Measurements from ENCODE around the gene CNTNAP5. TPM values are rescaled to one million over a fixed set of nuclear protein-coding genes. Genes with fewer than 3 reads are reported as not detected.

CNTNAP5 gene
- polyA plus RNA-seq, 4 donors: 0.03 to 0.12 TPM; not detected in 2

DNA sequence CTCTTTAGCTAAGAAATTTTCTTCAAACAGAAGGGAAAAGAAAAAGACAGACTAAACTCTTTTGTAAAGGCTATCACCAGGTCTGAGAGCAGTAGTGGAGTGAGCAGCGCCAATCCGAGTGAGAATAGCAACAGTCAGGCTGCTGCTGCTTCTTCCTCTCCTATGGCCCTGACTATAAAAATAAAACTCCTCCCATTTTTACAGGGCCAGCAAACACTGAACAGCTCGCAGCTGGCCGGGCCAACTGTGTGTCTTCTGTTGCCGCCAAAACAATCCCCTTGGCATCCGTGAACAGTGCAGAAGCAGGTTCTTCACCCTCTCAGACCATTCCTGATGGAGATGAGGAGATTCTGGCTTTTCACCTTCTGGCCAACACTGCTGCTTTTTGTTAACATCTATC, 124.5 kb downstream of the CNTNAP5 start:
- DNase-seq (peak in 1 of 2 donors; percentile 32), FAIRE-seq (no peak)
- Histone ChIP-seq H3K27me3 (ENCODE audit: control insufficient read depth in 3 of 3, insufficient read depth in 3 of 3, low read length in 3 of 3) (no peaks in the 10 kb centered on the region), H3K9me3 (ENCODE audit: control insufficient read depth in 2 of 2, insufficient read depth in 1 of 2, low read depth in 1 of 2, low read length in 1 of 2) (no peaks in the 10 kb centered on the region), H3K4me3 (ENCODE audit: low read depth in 1 of 3, low read length in 3 of 3) (no peak overlapping the region), H3K27ac (ENCODE audit: low read depth in 1 of 3, low read length in 2 of 3) (no peak overlapping the region), H3K36me3 (ENCODE audit: control insufficient read depth in 3 of 3, insufficient read depth in 2 of 3, low read depth in 1 of 3, low read length in 3 of 3) (no peaks in the 10 kb centered on the region), H3K4me1 (ENCODE audit: control insufficient read depth in 3 of 3, insufficient read depth in 2 of 3, low read depth in 1 of 3, low read length in 2 of 3) (no peaks in the 10 kb centered on the region)
- WGBS, 3 donors: 17 to 40% (median 38%) methylated on average over 6 of the region's 6 CpGs

DNA sequence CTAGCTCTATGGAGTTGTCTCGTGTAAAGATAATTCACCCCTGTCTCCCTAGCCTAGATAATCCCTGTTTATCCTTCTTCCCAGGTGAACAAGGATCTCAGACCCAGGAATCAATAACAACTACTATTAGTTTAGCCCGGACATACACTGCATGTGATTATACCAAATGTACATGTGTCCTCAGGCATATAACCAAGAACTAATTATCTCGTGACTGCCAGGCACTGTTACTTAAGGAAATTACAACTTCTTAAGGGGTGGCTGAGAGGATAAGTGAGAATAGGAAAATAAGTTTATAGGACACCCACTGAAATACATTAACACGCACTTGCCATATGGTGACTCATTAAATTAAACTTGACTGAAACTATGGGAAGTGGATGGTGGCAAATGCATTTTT, 126.6 kb downstream of the CNTNAP5 start:
- Histone ChIP-seq H3K36me3 (ENCODE audit: control insufficient read depth in 3 of 3, insufficient read depth in 2 of 3, low read depth in 1 of 3, low read length in 3 of 3) (no peaks in the 10 kb centered on the region), H3K27me3 (ENCODE audit: control insufficient read depth in 3 of 3, insufficient read depth in 3 of 3, low read length in 3 of 3) (no peaks in the 10 kb centered on the region), H3K4me3 (ENCODE audit: low read depth in 1 of 3, low read length in 3 of 3) (no peak overlapping the region), H3K4me1 (ENCODE audit: control insufficient read depth in 3 of 3, insufficient read depth in 2 of 3, low read depth in 1 of 3, low read length in 2 of 3) (no peaks in the 10 kb centered on the region), H3K27ac (ENCODE audit: low read depth in 1 of 3, low read length in 2 of 3) (no peak overlapping the region), H3K9me3 (ENCODE audit: control insufficient read depth in 2 of 2, insufficient read depth in 1 of 2, low read depth in 1 of 2, low read length in 1 of 2) (no peaks in the 10 kb centered on the region)
- 68 to 87% (median 85%) methylated on average over 4 of the region's 4 CpGs for WGBS, 3 donors
- no peak for FAIRE-seq
- no peak for DNase-seq

DNA sequence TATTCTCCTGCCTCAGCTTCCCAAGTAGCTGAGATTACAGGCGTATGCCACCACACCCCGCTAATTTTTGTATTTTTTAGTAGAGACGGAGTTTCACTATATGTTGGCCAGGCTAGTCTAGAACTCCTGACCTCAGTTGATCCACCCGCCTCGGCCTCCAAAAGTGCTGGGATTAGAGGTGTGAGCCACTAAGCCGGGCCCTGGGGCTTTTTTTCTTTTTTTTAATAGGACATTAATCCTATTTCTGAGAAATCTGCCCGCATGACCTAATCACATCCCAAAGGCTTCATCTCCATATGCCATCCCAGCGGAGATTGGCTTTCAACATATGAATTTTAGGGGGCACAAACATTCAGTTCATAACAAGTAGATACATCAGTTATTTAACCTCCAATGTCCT, 128.6 kb downstream of the CNTNAP5 start:
- H3K9me3 ChIP-seq (ENCODE audit: control insufficient read depth in 2 of 2, insufficient read depth in 1 of 2, low read depth in 1 of 2, low read length in 1 of 2): no peaks in the 10 kb centered on the region

DNA sequence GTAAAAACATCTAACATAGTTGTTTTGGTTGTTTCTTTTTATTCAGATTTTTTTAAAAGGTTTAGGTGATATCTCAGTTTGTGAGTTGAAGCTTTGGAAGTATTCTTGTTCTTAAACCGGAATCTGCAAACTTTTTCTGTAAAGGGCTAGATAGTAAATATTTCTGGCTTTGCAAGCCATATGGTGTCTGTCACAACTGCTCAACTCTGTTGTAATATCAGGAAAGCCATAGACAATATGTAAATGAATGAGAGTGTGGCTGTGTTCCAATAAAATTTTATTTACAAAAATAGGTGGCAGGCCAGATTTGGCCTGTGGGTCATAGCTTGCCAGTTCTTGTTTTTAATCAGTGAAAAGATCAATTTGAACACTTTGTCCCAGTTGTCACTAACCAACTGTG, 134.1 kb downstream of the CNTNAP5 start:
- H3K4me3 ChIP-seq (ENCODE audit: low read depth in 1 of 3, low read length in 3 of 3): no peak overlapping the region
- H3K27me3 ChIP-seq (ENCODE audit: control insufficient read depth in 3 of 3, insufficient read depth in 3 of 3, low read length in 3 of 3): no peaks in the 10 kb centered on the region
- no peak overlapping the region for H3K27ac ChIP-seq (ENCODE audit: low read depth in 1 of 3, low read length in 2 of 3)
- DNase-seq (no peak), FAIRE-seq (no peak)
- H3K36me3 ChIP-seq (ENCODE audit: control insufficient read depth in 3 of 3, insufficient read depth in 2 of 3, low read depth in 1 of 3, low read length in 3 of 3): no peaks in the 10 kb centered on the region
- 58 to 94% (median 93%) methylated on average over 1 of the region's 1 CpG for WGBS, 3 donors
- H3K9me3 ChIP-seq (ENCODE audit: control insufficient read depth in 2 of 2, insufficient read depth in 1 of 2, low read depth in 1 of 2, low read length in 1 of 2): no peaks in the 10 kb centered on the region
- H3K4me1 ChIP-seq (ENCODE audit: control insufficient read depth in 3 of 3, insufficient read depth in 2 of 3, low read depth in 1 of 3, low read length in 2 of 3): no peaks in the 10 kb centered on the region

More for the DNA sequence above, 128.6 kb downstream of the CNTNAP5 start:
- no peaks in the 10 kb centered on the region for H3K27me3 ChIP-seq (ENCODE audit: control insufficient read depth in 3 of 3, insufficient read depth in 3 of 3, low read length in 3 of 3)
- no peak overlapping the region for H3K4me3 ChIP-seq (ENCODE audit: low read depth in 1 of 3, low read length in 3 of 3)
- no peaks in the 10 kb centered on the region for H3K4me1 ChIP-seq (ENCODE audit: control insufficient read depth in 3 of 3, insufficient read depth in 2 of 3, low read depth in 1 of 3, low read length in 2 of 3)
- FAIRE-seq (no peak), DNase-seq (no peak)
- no peak overlapping the region for H3K27ac ChIP-seq (ENCODE audit: low read depth in 1 of 3, low read length in 2 of 3)
- H3K36me3 ChIP-seq (ENCODE audit: control insufficient read depth in 3 of 3, insufficient read depth in 2 of 3, low read depth in 1 of 3, low read length in 3 of 3): no peaks in the 10 kb centered on the region
- WGBS, 3 donors: 86 to 94% (median 93%) methylated on average over 8 of the region's 8 CpGs

GRCh38 chr2:124161542-124161941, 136.5 kb downstream of the CNTNAP5 start:
- Histone ChIP-seq H3K27ac (ENCODE audit: low read depth in 1 of 3, low read length in 2 of 3) (no peak overlapping the region), H3K27me3 (ENCODE audit: control insufficient read depth in 3 of 3, insufficient read depth in 3 of 3, low read length in 3 of 3) (no peaks in the 10 kb centered on the region), H3K36me3 (ENCODE audit: control insufficient read depth in 3 of 3, insufficient read depth in 2 of 3, low read depth in 1 of 3, low read length in 3 of 3) (no peaks in the 10 kb centered on the region), H3K4me3 (ENCODE audit: low read depth in 1 of 3, low read length in 3 of 3) (no peak overlapping the region), H3K9me3 (ENCODE audit: control insufficient read depth in 2 of 2, insufficient read depth in 1 of 2, low read depth in 1 of 2, low read length in 1 of 2) (no peaks in the 10 kb centered on the region), H3K4me1 (ENCODE audit: control insufficient read depth in 3 of 3, insufficient read depth in 2 of 3, low read depth in 1 of 3, low read length in 2 of 3) (no peaks in the 10 kb centered on the region)
- DNase-seq (no peak), FAIRE-seq (no peak)

GRCh38 chr2:124162256-124162655, 137.2 kb downstream of the CNTNAP5 start:
- FAIRE-seq (no peak), DNase-seq (peak; percentile 51 to 63)
- no peak overlapping the region for H3K4me3 ChIP-seq (ENCODE audit: low read depth in 1 of 3, low read length in 3 of 3)
- H3K27me3 ChIP-seq (ENCODE audit: control insufficient read depth in 3 of 3, insufficient read depth in 3 of 3, low read length in 3 of 3): no peaks in the 10 kb centered on the region
- no peaks in the 10 kb centered on the region for H3K36me3 ChIP-seq (ENCODE audit: control insufficient read depth in 3 of 3, insufficient read depth in 2 of 3, low read depth in 1 of 3, low read length in 3 of 3)
- H3K4me1 ChIP-seq (ENCODE audit: control insufficient read depth in 3 of 3, insufficient read depth in 2 of 3, low read depth in 1 of 3, low read length in 2 of 3): no peaks in the 10 kb centered on the region
- H3K27ac ChIP-seq (ENCODE audit: low read depth in 1 of 3, low read length in 2 of 3): no peak overlapping the region
- H3K9me3 ChIP-seq (ENCODE audit: control insufficient read depth in 2 of 2, insufficient read depth in 1 of 2, low read depth in 1 of 2, low read length in 1 of 2): no peaks in the 10 kb centered on the region

GRCh38 chr2:124163840-124164239, 138.8 kb downstream of the CNTNAP5 start:
- no peak overlapping the region for H3K4me3 ChIP-seq (ENCODE audit: low read depth in 1 of 3, low read length in 3 of 3)
- H3K36me3 ChIP-seq (ENCODE audit: control insufficient read depth in 3 of 3, insufficient read depth in 2 of 3, low read depth in 1 of 3, low read length in 3 of 3): no peaks in the 10 kb centered on the region
- no peaks in the 10 kb centered on the region for H3K9me3 ChIP-seq (ENCODE audit: control insufficient read depth in 2 of 2, insufficient read depth in 1 of 2, low read depth in 1 of 2, low read length in 1 of 2)
- DNase-seq: no peak
- 79 to 88% (median 88%) methylated on average over 2 of the region's 2 CpGs for WGBS, 3 donors
- H3K4me1 ChIP-seq (ENCODE audit: control insufficient read depth in 3 of 3, insufficient read depth in 2 of 3, low read depth in 1 of 3, low read length in 2 of 3): no peaks in the 10 kb centered on the region
- no peak for FAIRE-seq
- no peak overlapping the region for H3K27ac ChIP-seq (ENCODE audit: low read depth in 1 of 3, low read length in 2 of 3)
- no peaks in the 10 kb centered on the region for H3K27me3 ChIP-seq (ENCODE audit: control insufficient read depth in 3 of 3, insufficient read depth in 3 of 3, low read length in 3 of 3)

DNA sequence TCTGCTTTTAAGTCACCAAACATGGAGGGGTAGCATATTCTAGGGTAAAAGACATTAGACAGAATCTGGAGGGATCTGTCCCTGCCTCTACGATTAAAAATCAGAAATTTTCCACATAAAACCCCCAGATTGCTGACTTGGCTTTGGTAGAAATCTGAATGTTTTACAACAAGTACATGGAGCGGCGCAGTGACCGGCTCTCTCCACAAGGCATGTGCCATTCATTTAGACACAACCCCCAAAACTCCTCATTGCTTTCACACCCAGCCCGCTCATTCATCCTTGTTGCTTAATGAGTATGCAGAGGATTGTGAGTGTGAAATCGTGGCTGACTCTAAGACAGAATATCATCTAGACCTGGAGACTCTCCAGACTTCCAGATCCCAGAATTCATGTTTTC, 140.6 kb downstream of the CNTNAP5 start:
- WGBS, 3 donors: 88 to 96% (median 90%) methylated on average over 6 of the region's 6 CpGs
- no peak for FAIRE-seq
- H3K36me3 ChIP-seq (ENCODE audit: control insufficient read depth in 3 of 3, insufficient read depth in 2 of 3, low read depth in 1 of 3, low read length in 3 of 3): no peaks in the 10 kb centered on the region
- H3K27ac ChIP-seq (ENCODE audit: low read depth in 1 of 3, low read length in 2 of 3): no peak overlapping the region
- DNase-seq: no peak
- no peak overlapping the region for H3K4me3 ChIP-seq (ENCODE audit: low read depth in 1 of 3, low read length in 3 of 3)
- H3K9me3 ChIP-seq (ENCODE audit: control insufficient read depth in 2 of 2, insufficient read depth in 1 of 2, low read depth in 1 of 2, low read length in 1 of 2): no peaks in the 10 kb centered on the region
- no peaks in the 10 kb centered on the region for H3K27me3 ChIP-seq (ENCODE audit: control insufficient read depth in 3 of 3, insufficient read depth in 3 of 3, low read length in 3 of 3)
- H3K4me1 ChIP-seq (ENCODE audit: control insufficient read depth in 3 of 3, insufficient read depth in 2 of 3, low read depth in 1 of 3, low read length in 2 of 3): no peaks in the 10 kb centered on the region

DNA sequence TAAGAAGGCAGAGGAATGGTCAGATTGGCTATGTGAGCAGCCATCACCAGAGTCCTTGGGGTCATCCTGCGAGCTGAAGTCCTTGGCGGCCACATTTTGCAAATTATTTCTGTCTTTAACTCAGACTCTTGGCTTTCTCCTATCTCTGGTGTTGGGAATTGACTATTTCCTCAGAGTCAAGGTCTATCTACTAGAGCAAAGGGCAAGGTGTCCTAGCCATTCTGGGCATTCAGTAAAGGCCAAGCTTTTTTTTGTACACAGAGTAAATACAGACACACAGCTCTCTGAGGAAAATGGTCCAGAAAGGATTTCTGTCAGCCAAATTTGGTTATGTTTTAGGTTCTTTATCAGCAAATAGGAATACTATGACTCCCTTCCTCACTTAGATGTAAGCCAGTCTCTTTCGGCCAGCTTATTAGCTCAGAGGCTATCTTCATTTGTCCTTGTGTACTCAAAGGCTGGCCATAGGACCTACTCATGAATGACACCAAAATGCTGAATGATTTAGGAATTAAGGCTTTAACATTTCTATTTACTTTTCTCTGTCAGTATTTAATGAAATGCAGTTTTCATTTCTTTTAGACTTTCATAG, 146.5 kb downstream of the CNTNAP5 start:
- H3K9me3 ChIP-seq (ENCODE audit: control insufficient read depth in 2 of 2, insufficient read depth in 1 of 2, low read depth in 1 of 2, low read length in 1 of 2): no peaks in the 10 kb centered on the region
- FAIRE-seq (no peak), DNase-seq (no peak)
- no peaks in the 10 kb centered on the region for H3K4me1 ChIP-seq (ENCODE audit: control insufficient read depth in 3 of 3, insufficient read depth in 2 of 3, low read depth in 1 of 3, low read length in 2 of 3)
- 79 to 90% (median 85%) methylated on average over 3 of the region's 3 CpGs for WGBS, 3 donors
- H3K27me3 ChIP-seq (ENCODE audit: control insufficient read depth in 3 of 3, insufficient read depth in 3 of 3, low read length in 3 of 3): no peaks in the 10 kb centered on the region
- H3K27ac ChIP-seq (ENCODE audit: low read depth in 1 of 3, low read length in 2 of 3): no peak overlapping the region
- no peak overlapping the region for H3K4me3 ChIP-seq (ENCODE audit: low read depth in 1 of 3, low read length in 3 of 3)
- H3K36me3 ChIP-seq (ENCODE audit: control insufficient read depth in 3 of 3, insufficient read depth in 2 of 3, low read depth in 1 of 3, low read length in 3 of 3): no peaks in the 10 kb centered on the region
